Measurements from ENCODE around the gene SLC9A3. TPM values are rescaled to one million over a fixed set of nuclear protein-coding genes. Genes with fewer than 3 reads are reported as not detected.

Gene SLC9A3
- total RNA-seq, 1 experiment from 2014 or later: 0.85 TPM

DNA sequence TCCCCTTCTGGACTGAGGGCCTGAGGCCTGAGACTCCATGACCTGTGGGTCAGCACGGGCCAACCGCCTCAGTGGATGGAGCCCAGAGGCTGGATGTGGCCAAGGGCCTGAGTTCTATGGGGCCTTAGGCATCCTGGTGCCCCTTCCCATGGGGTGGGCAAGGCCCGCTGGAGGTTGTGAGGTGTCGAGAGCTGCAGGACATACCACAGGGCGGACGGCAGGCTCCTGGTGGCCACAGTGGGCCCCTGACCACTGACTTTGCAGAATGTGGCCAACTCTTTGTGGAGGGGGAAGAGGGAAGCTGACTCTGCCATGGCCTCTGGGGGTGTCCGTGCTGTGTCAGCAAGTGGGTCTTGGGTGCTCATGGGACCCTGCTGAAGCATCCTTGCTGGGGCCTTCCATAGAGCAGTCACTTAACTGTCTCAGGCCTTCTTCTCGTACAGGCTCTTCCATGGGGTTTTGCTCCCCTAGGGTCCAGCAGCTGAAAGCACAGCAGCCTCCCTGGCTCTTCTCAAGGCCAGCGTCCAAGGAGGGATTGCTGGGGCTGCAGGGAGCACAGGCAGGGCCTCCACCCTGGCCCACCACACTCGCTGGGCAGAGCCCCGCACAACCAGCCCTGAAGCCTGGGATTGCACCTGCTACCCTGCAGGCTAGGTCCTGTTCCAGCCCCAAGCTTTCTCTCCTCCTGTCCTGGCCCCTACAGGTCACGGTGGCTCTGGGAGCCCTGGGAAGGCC is 21.6 kb upstream of the SLC9A3 start:
- no peak overlapping the region for H2BK5ac ChIP-seq (ENCODE audit: insufficient read length, low read length)
- H2BK15ac ChIP-seq (ENCODE audit: low read depth, low read length): no peak overlapping the region
- H3K23me2 ChIP-seq (ENCODE audit: insufficient read length, low read depth, low read length, poor library complexity, severe bottlenecking): no peaks in the 10 kb centered on the region
- peaks cover 49% of the 10 kb centered on the region for H3K27me3 Mint-ChIP-seq (ENCODE audit: low read depth)
- no peak overlapping the region for H3K14ac ChIP-seq (ENCODE audit: insufficient read depth, low read length)
- H4K20me1 ChIP-seq (ENCODE audit: control insufficient read depth, insufficient read depth, insufficient read length): no peaks in the 10 kb centered on the region
- 0 out of 4 replicates have a peak, but pooled peaks cover 0 to 3% of the 10 kb centered on the region in 2 experiments for H3K4me1 Mint-ChIP-seq
- H2AK5ac ChIP-seq (ENCODE audit: insufficient read length, low read length): no peak overlapping the region
- H3K27ac ChIP-seq (ENCODE audit: insufficient read length, low read depth, low read length): no peak overlapping the region
- no peak overlapping the region for H3K18ac ChIP-seq (ENCODE audit: insufficient read length, low read depth, low read length)
- H3K27ac Mint-ChIP-seq: no peak overlapping the region
- no peaks in the 10 kb centered on the region for H3K9me3 Mint-ChIP-seq
- H2AFZ ChIP-seq (ENCODE audit: low read length): no peak overlapping the region
- no peak overlapping the region for H3K56ac ChIP-seq (ENCODE audit: insufficient read length, low read depth, low read length)
- DNase-seq: no peak
- no peak overlapping the region for H2BK20ac ChIP-seq (ENCODE audit: low read depth, low read length, poor library complexity, severe bottlenecking)
- no peak overlapping the region for H4K8ac ChIP-seq (replicated peaks; ENCODE audit: insufficient read length, low read depth, low read length)
- H3K9me3 ChIP-seq (ENCODE audit: control insufficient read depth, low read depth, low read length): no peaks in the 10 kb centered on the region
- H3K27me3 ChIP-seq (ENCODE audit: insufficient read depth, low read length): no peaks in the 10 kb centered on the region; the same call in 1 of the 2 replicates
- no peak overlapping the region for H4K91ac ChIP-seq (ENCODE audit: insufficient read length, low read depth, low read length)
- no peaks in the 10 kb centered on the region for H3K79me1 ChIP-seq (ENCODE audit: insufficient read depth, low read depth, low read length, poor library complexity, severe bottlenecking)
- H4K5ac ChIP-seq (ENCODE audit: insufficient read length, low read depth, low read length): no peak overlapping the region
- no peaks in the 10 kb centered on the region for H3K79me2 ChIP-seq (ENCODE audit: insufficient read depth, low read length)
- no peaks in the 10 kb centered on the region for H3K4me1 ChIP-seq (ENCODE audit: insufficient read depth, low read length)
- H3K23ac ChIP-seq (ENCODE audit: insufficient read length, low read depth, low read length): no peak overlapping the region
- no peaks in the 10 kb centered on the region for H3K36me3 Mint-ChIP-seq (ENCODE audit: insufficient read depth in 1 of 3, low read depth in 3 of 3)
- no peak overlapping the region for H3K4me2 ChIP-seq (ENCODE audit: insufficient read depth, insufficient read length, low read length)
- H3K9ac ChIP-seq (ENCODE audit: extremely low read depth, insufficient read length, low read length): no peak overlapping the region
- no peak overlapping the region for H3K4me3 Mint-ChIP-seq
- TF ChIP-seq, protein P1, sequence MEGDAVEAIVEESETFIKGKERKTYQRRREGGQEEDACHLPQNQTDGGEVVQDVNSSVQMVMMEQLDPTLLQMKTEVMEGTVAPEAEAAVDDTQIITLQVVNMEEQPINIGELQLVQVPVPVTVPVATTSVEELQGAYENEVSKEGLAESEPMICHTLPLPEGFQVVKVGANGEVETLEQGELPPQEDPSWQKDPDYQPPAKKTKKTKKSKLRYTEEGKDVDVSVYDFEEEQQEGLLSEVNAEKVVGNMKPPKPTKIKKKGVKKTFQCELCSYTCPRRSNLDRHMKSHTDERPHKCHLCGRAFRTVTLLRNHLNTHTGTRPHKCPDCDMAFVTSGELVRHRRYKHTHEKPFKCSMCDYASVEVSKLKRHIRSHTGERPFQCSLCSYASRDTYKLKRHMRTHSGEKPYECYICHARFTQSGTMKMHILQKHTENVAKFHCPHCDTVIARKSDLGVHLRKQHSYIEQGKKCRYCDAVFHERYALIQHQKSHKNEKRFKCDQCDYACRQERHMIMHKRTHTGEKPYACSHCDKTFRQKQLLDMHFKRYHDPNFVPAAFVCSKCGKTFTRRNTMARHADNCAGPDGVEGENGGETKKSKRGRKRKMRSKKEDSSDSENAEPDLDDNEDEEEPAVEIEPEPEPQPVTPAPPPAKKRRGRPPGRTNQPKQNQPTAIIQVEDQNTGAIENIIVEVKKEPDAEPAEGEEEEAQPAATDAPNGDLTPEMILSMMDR (conservative IDR thresholded peaks at IDR 0.05): no peak
- no peak overlapping the region for H2BK120ac ChIP-seq (ENCODE audit: low read depth, low read length, poor library complexity, severe bottlenecking)
- no peak overlapping the region for H3T11ph ChIP-seq (ENCODE audit: low read length)
- no CpG with 5 or more reads among the region's 12 CpGs for WGBS (ENCODE audit: extremely low coverage, insufficient read length, low lambda C conversion rate)
- H3K4ac ChIP-seq (ENCODE audit: low read depth, low read length): no peak overlapping the region
- no peak overlapping the region for H2BK12ac ChIP-seq (ENCODE audit: insufficient read length, low read depth, low read length)

All from H9 (cell line).